H9 (cell line): ENCODE results near the gene CHCHD10. TPM values are rescaled to one million over a fixed set of nuclear protein-coding genes. Genes with fewer than 3 reads are reported as not detected.

ENCODE experiments used
- DNase-seq: peaks from one replicate; pipeline ENCODE4 v3.0.0-alpha.2; 2017
- H2AFZ ChIP-seq: one replicate; pipeline ENCODE4 v1.6.1; 2013; ENCODE audit warnings: mild to moderate bottlenecking, low read length, control low read depth, moderate library complexity
- H2AK5ac ChIP-seq: 2 replicates; pipeline ENCODE4 v1.6.1; 2013; ENCODE audit warnings: low read length, control low read depth, mixed read lengths; ENCODE audit not compliant: insufficient read length
- H2BK120ac ChIP-seq: one replicate; pipeline ENCODE4 v1.6.1; 2013; ENCODE audit warnings: low read depth, mild to moderate bottlenecking, low read length, control low read depth, inconsistent platforms; ENCODE audit not compliant: poor library complexity, severe bottlenecking
- H2BK12ac ChIP-seq: 2 replicates; pipeline ENCODE4 v1.6.1; 2013; ENCODE audit warnings: low read length, control low read depth, mixed read lengths, low read depth; ENCODE audit not compliant: insufficient read length
- H2BK15ac ChIP-seq: 2 replicates; pipeline ENCODE4 v1.6.1; 2013; ENCODE audit warnings: low read depth, low read length, control low read depth
- H2BK20ac ChIP-seq: one replicate; pipeline ENCODE4 v1.6.1; 2013; ENCODE audit warnings: low read depth, mild to moderate bottlenecking, low read length, control low read depth, inconsistent platforms; ENCODE audit not compliant: poor library complexity, severe bottlenecking
- H2BK5ac ChIP-seq: 2 replicates; pipeline ENCODE4 v1.6.1; 2013; ENCODE audit warnings: low read length, control low read depth, mixed read lengths; ENCODE audit not compliant: insufficient read length
- H3K14ac ChIP-seq: 2 replicates; pipeline ENCODE4 v1.6.1; 2013; ENCODE audit warnings: low read length, control low read depth; ENCODE audit not compliant: insufficient read depth
- H3K18ac ChIP-seq: 2 replicates; pipeline ENCODE4 v1.6.1; 2013; ENCODE audit warnings: low read depth, mild to moderate bottlenecking, mixed read lengths, low read length, control low read depth; ENCODE audit not compliant: insufficient read length
- H3K23ac ChIP-seq: 2 replicates; pipeline ENCODE4 v1.6.1; 2013; ENCODE audit warnings: low read length, control low read depth, mixed read lengths, low read depth; ENCODE audit not compliant: insufficient read length
- H3K23me2 ChIP-seq: 2 replicates; pipeline ENCODE4 v1.6.1; 2013; ENCODE audit warnings: low read depth, mild to moderate bottlenecking, mixed read lengths, low read length, control low read depth; ENCODE audit not compliant: insufficient read length, poor library complexity, severe bottlenecking
- H3K27ac ChIP-seq: 2 replicates; pipeline ENCODE4 v1.5.1; 2013; ENCODE audit warnings: low read length, control low read depth, mixed read lengths, low read depth; ENCODE audit not compliant: insufficient read length
- H3K27me3 ChIP-seq: 2 replicates; pipeline ENCODE4 v1.6.1; 2013; ENCODE audit warnings: low read length, control low read depth, inconsistent platforms; ENCODE audit not compliant: insufficient read depth
- H3K4ac ChIP-seq: 2 replicates; pipeline ENCODE4 v1.6.1; 2013; ENCODE audit warnings: low read depth, mild to moderate bottlenecking, control low read depth, inconsistent platforms, low read length, moderate library complexity
- H3K4me1 ChIP-seq: 2 replicates; pipeline ENCODE4 v1.6.1; 2013; ENCODE audit warnings: low read length, control low read depth, inconsistent platforms; ENCODE audit not compliant: insufficient read depth
- H3K4me2 ChIP-seq: 2 replicates; pipeline ENCODE4 v1.6.1; 2013; ENCODE audit warnings: low read length, control low read depth, mixed read lengths; ENCODE audit not compliant: insufficient read length, insufficient read depth
- H3K56ac ChIP-seq: 2 replicates; pipeline ENCODE4 v1.6.1; 2013; ENCODE audit warnings: low read depth, mild to moderate bottlenecking, mixed read lengths, low read length, control low read depth; ENCODE audit not compliant: insufficient read length
- H3K79me1 ChIP-seq: 2 replicates; pipeline ENCODE4 v1.6.1; 2013; ENCODE audit warnings: low read depth, mild to moderate bottlenecking, moderate library complexity, low read length, control low read depth, inconsistent platforms; ENCODE audit not compliant: insufficient read depth, poor library complexity, severe bottlenecking
- H3K79me2 ChIP-seq: 2 replicates; pipeline ENCODE4 v1.6.1; 2013; ENCODE audit warnings: low read length, control low read depth, inconsistent platforms; ENCODE audit not compliant: insufficient read depth
- H3K9ac ChIP-seq: 2 replicates; pipeline ENCODE4 v1.6.1; 2013; ENCODE audit warnings: low read length, control low read depth, mixed read lengths; ENCODE audit not compliant: insufficient read length; ENCODE audit errors: extremely low read depth
- H3K9me3 ChIP-seq: one replicate; pipeline ENCODE4 v1.6.1; 2013; ENCODE audit warnings: low read depth, low read length, inconsistent platforms; ENCODE audit not compliant: control insufficient read depth
- H3T11ph ChIP-seq: one replicate; pipeline ENCODE4 v1.6.1; 2013; ENCODE audit warnings: mild to moderate bottlenecking, low read length, control low read depth, inconsistent platforms
- H4K20me1 ChIP-seq: one replicate; pipeline ENCODE4 v1.6.1; 2013; ENCODE audit not compliant: control insufficient read depth, insufficient read length, insufficient read depth
- H4K5ac ChIP-seq: 2 replicates; pipeline ENCODE4 v1.6.1; 2013; ENCODE audit warnings: low read depth, mild to moderate bottlenecking, mixed read lengths, low read length, control low read depth; ENCODE audit not compliant: insufficient read length
- H4K8ac ChIP-seq: replicated peaks from 2 replicates; pipeline ENCODE4 v1.6.1; 2013; ENCODE audit warnings: low read length, control low read depth, mixed read lengths, low read depth; ENCODE audit not compliant: insufficient read length
- H4K91ac ChIP-seq: 2 replicates; pipeline ENCODE4 v1.6.1; 2013; ENCODE audit warnings: low read depth, mild to moderate bottlenecking, moderate library complexity, mixed read lengths, low read length, control low read depth; ENCODE audit not compliant: insufficient read length
- H3K27ac Mint-ChIP-seq, 3 experiments: 2 replicates in 2 of 3; 3 replicates in 1 of 3; pipeline ENCODE4 v1.8.0; 2020 to 2021; ENCODE audit warnings: mixed read lengths in 3 of 3, mild to moderate bottlenecking in 1 of 3, moderate library complexity in 1 of 3
- H3K27me3 Mint-ChIP-seq: 2 replicates; pipeline ENCODE4 v1.8.0; 2021; ENCODE audit warnings: low read depth, mild to moderate bottlenecking, moderate library complexity, mixed read lengths
- H3K36me3 Mint-ChIP-seq, 3 experiments: 2 replicates in 2 of 3; 3 replicates in 1 of 3; pipeline ENCODE4 v1.8.0; 2020 to 2021; ENCODE audit warnings: low read depth in 3 of 3, mixed read lengths in 3 of 3; ENCODE audit not compliant: insufficient read depth in 1 of 3
- H3K4me1 Mint-ChIP-seq, 2 experiments: 2 replicates each; pipeline ENCODE4 v1.8.0; 2020; ENCODE audit warnings: mixed read lengths in 2 of 2
- H3K4me3 Mint-ChIP-seq, 2 experiments: 2 replicates in 1 of 2; 3 replicates in 1 of 2; pipeline ENCODE4 v1.8.0; 2020 to 2021; ENCODE audit warnings: mild to moderate bottlenecking in 2 of 2, mixed read lengths in 2 of 2, moderate library complexity in 1 of 2
- H3K9me3 Mint-ChIP-seq, 2 experiments: 2 replicates in 1 of 2; 3 replicates in 1 of 2; pipeline ENCODE4 v1.8.0; 2020; ENCODE audit warnings: mild to moderate bottlenecking in 2 of 2, mixed read lengths in 2 of 2, moderate library complexity in 1 of 2
- CTCF ChIP-seq: fragments of 200-600 bp; sonication (generic); conservative IDR thresholded peaks from 3 replicates; pipeline ENCODE4 v1.8.0; 2021; ENCODE audit warnings: antibody characterized with exemption, mild to moderate bottlenecking
- WGBS: extraction: QIAGEN DNeasy Blood & Tissue Kit; methylation state at CpG from one replicate; pipeline ENCODE4 v1.1.7; 2013; ENCODE audit warnings: missing lambda C conversion rate, low lambda C conversion rate, mixed read lengths; ENCODE audit not compliant: insufficient read length; ENCODE audit errors: extremely low coverage; 5-methylcytosine and 5-hydroxymethylcytosine counted together
- total RNA-seq: library from RNA; stranded (reverse); gene quantifications from 2 replicates; pipeline ENCODE4 v1.2.1, GENCODE V29; 2021

The CHCHD10 gene
- total RNA-seq, 1 experiment from 2014 or later: 53.7 TPM

- Mint-ChIP-seq H3K36me3 (peaks cover 2 to 20% (median 20%) of the 10 kb centered on the region in 3 experiments; a peak in 6 of 7 replicates), H3K4me1 (peaks cover 22 to 30% of the 10 kb centered on the region in 2 experiments), H3K27ac (peak overlapping the region in 2 of 3 experiments; percentile 78 to 83; a peak in 2 of 7 replicates), H3K27me3 (no peaks in the 10 kb centered on the region), H3K9me3 (no peaks in the 10 kb centered on the region), H3K4me3 (peak overlapping the region; percentile 88 to 95)
- Histone ChIP-seq H3K23ac (no peak overlapping the region), H3K23me2 (peaks cover 2% of the 10 kb centered on the region), H4K5ac (no peak overlapping the region), H2BK120ac (no peak overlapping the region), H3K9me3 (no peaks in the 10 kb centered on the region), H3K4me2 (peak overlapping the region; percentile 70), H3K27ac (no peak overlapping the region), H2BK5ac (no peak overlapping the region), H3K4me1 (peaks cover 2% of the 10 kb centered on the region; the same call in 1 of the 2 replicates), H3K27me3 (no peaks in the 10 kb centered on the region), H2BK15ac (no peak overlapping the region), H3T11ph (no peak overlapping the region), H3K14ac (no peak overlapping the region), H4K91ac (no peak overlapping the region), H4K8ac (no peak overlapping the region), H3K79me2 (peaks cover 16% of the 10 kb centered on the region; the same call in 1 of the 2 replicates), H3K79me1 (no peaks in the 10 kb centered on the region), H2AK5ac (no peak overlapping the region), H3K9ac (peak overlapping the region; percentile 75), H3K4ac (no peak overlapping the region), H2BK20ac (no peak overlapping the region), H2AFZ (no peak overlapping the region), H2BK12ac (no peak overlapping the region), H3K18ac (no peak overlapping the region), H4K20me1 (no peaks in the 10 kb centered on the region), H3K56ac (no peak overlapping the region)
- no CpG with 5 or more reads among the region's 3 CpGs for WGBS
- no peak for TF ChIP-seq CTCF
- no peak for DNase-seq
These were observed 20.1 kb upstream of the CHCHD10 start for GRCh38 chr22:23787910-23788309.
